Neural cell (in vitro differentiated cells): ENCODE results near the gene GOLGA6L2. TPM values are rescaled to one million over a fixed set of nuclear protein-coding genes. Genes with fewer than 3 reads are reported as not detected.

Source experiments
- H2AFZ ChIP-seq: fragments of 200-600, 300-800 bp; sonication (generic), shearing (Covaris generic); 2 replicates; pipeline ENCODE4 v1.6.0; 2014; ENCODE audit warnings: low read depth, mild to moderate bottlenecking, antibody characterized with exemption, low read length, moderate library complexity
- H3F3A ChIP-seq: fragments of 200-600 bp; shearing (Covaris generic); 2 replicates; pipeline ENCODE4 v1.6.1; 2016; ENCODE audit warnings: mild to moderate bottlenecking, moderate library complexity, mixed read lengths, antibody characterized with exemption, low read length; ENCODE audit not compliant: insufficient read depth, poor library complexity, severe bottlenecking
- H3K27ac ChIP-seq: fragments of 200-600, 300-800 bp; sonication (generic), shearing (Covaris generic); 2 replicates; pipeline ENCODE4 v1.5.1; 2014; ENCODE audit warnings: mild to moderate bottlenecking, low read length, moderate library complexity
- H3K27me3 ChIP-seq: fragments of 300-800, 200-600 bp; sonication (generic), shearing (Covaris generic); 2 replicates; pipeline ENCODE4 v1.6.0; 2014; ENCODE audit warnings: mild to moderate bottlenecking, low read depth, low read length, moderate library complexity; ENCODE audit not compliant: insufficient read depth
- H3K36me3 ChIP-seq: fragments of 300-800, 200-600 bp; sonication (generic), shearing (Covaris generic); 2 replicates; pipeline ENCODE4 v1.5.1; 2014; ENCODE audit warnings: mild to moderate bottlenecking, antibody characterized with exemption, low read length, moderate library complexity; ENCODE audit not compliant: insufficient read depth
- H3K4me2 ChIP-seq: fragments of 300-800, 200-600 bp; sonication (generic), shearing (Covaris generic); 2 replicates; pipeline ENCODE4 v1.6.0; 2014; ENCODE audit warnings: mild to moderate bottlenecking, low read length
- H3K4me3 ChIP-seq: fragments of 300-800, 200-600 bp; sonication (generic), shearing (Covaris generic); 2 replicates; pipeline ENCODE4 v1.5.1; 2014; ENCODE audit warnings: mild to moderate bottlenecking, low read length, moderate library complexity
- H3K79me2 ChIP-seq: fragments of 200-600 bp; shearing (Covaris generic); replicated peaks from 2 replicates; pipeline ENCODE4 v1.6.0; 2014; ENCODE audit warnings: mild to moderate bottlenecking, low read length, moderate library complexity; ENCODE audit not compliant: insufficient read depth
- H3K9ac ChIP-seq: fragments of 300-800, 200-600 bp; sonication (generic), shearing (Covaris generic); 2 replicates; pipeline ENCODE4 v1.6.1; 2016; ENCODE audit warnings: mild to moderate bottlenecking, low read length, mixed read lengths
- H3K9me2 ChIP-seq: fragments of 200-600 bp; shearing (Covaris generic); 2 replicates; pipeline ENCODE4 v1.6.1; 2016; ENCODE audit warnings: mild to moderate bottlenecking, low read length, mixed read lengths; ENCODE audit not compliant: insufficient read depth
- H3K9me3 ChIP-seq: fragments of 200-600, 300-800 bp; sonication (generic), shearing (Covaris generic); 2 replicates; pipeline ENCODE4 v1.6.1; 2016; ENCODE audit warnings: mild to moderate bottlenecking, mixed run types, low read length, moderate library complexity, mixed read lengths
- H4K20me1 ChIP-seq: fragments of 200-600 bp; shearing (Covaris generic); 2 replicates; pipeline ENCODE4 v1.6.1; 2016; ENCODE audit warnings: mild to moderate bottlenecking, mixed run types; ENCODE audit not compliant: insufficient read depth
- CTCF ChIP-seq: fragments of 450-650 bp; IDR thresholded peaks from 2 replicates; pipeline ENCODE4 v1.5.1; 2014; ENCODE audit warnings: antibody characterized with exemption, mild to moderate bottlenecking, moderate library complexity; ENCODE audit not compliant: poor library complexity, severe bottlenecking
- EP300 ChIP-seq: fragments of 450-650 bp; conservative IDR thresholded peaks from 2 replicates; pipeline ENCODE4 v1.6.1; 2014; ENCODE audit warnings: antibody characterized with exemption, mild to moderate bottlenecking, moderate library complexity; ENCODE audit not compliant: poor library complexity, severe bottlenecking
- EZH2 ChIP-seq: fragments of 200-600, 300-800 bp; shearing (Covaris generic), sonication (generic); IDR thresholded peaks from 2 replicates; pipeline ENCODE4 v1.6.1; 2014; ENCODE audit warnings: antibody characterized with exemption, low read length, borderline replicate concordance, mild to moderate bottlenecking; ENCODE audit not compliant: insufficient read depth, poor library complexity, severe bottlenecking
- MXI1 ChIP-seq: fragments of 450-650 bp; conservative IDR thresholded peaks from 2 replicates; pipeline ENCODE4 v1.6.1; 2014; ENCODE audit warnings: antibody characterized with exemption, mild to moderate bottlenecking; ENCODE audit not compliant: poor library complexity, severe bottlenecking
- POLR2AphosphoS5 ChIP-seq: IDR thresholded peaks from 2 replicates; pipeline ENCODE4 v1.6.1; 2012
- RAD21 ChIP-seq: fragments of 450-650 bp; conservative IDR thresholded peaks from 2 replicates; pipeline ENCODE4 v1.6.1; 2014; ENCODE audit warnings: antibody characterized with exemption, mild to moderate bottlenecking, moderate library complexity
- REST ChIP-seq: IDR thresholded peaks from 2 replicates; pipeline ENCODE4 v1.6.1; 2012; ENCODE audit warnings: borderline replicate concordance
- SMC3 ChIP-seq: fragments of 450-650 bp; conservative IDR thresholded peaks from 2 replicates; pipeline ENCODE4 v1.6.1; 2014; ENCODE audit warnings: antibody characterized with exemption, mild to moderate bottlenecking, moderate library complexity; ENCODE audit not compliant: poor library complexity
- TAF1 ChIP-seq: IDR thresholded peaks from 2 replicates; pipeline ENCODE4 v1.6.1; 2012; ENCODE audit warnings: low read depth
- polyA plus RNA-seq: library from polyadenylated mRNA; depleted of rRNA; stranded (reverse); fragments of >200 nt; gene quantifications from 2 replicates; pipeline ENCODE4 v1.2.3, GENCODE V29; 2014

The GOLGA6L2 gene
- polyA plus RNA-seq, 1 donor from 2014 or later: not detected

DNA sequence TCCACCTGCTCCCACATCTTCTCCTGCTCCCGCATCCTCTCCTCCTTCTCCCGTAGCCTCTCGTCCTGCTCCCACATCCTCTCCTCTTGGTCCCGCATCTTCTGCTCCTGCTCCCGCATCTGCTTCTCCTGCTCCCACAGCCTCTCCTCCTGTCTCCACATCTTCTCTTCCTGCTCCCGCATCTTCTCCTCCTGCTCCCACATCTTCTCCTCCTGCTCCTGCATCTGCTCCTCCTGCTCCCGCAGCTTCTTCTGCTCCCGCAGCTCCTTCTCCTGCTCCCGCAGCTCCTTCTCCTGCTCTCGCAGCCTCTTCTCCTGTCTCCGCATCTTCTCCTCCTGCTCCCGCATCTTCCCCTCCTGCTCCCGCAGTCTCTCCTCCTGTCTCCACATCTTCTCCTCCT lies 5.8 kb downstream of the GOLGA6L2 start:
- Histone ChIP-seq H3K9ac (no peak overlapping the region), H3K27me3 (no peaks in the 10 kb centered on the region), H3K79me2 (no peaks in the 10 kb centered on the region), H3K27ac (no peak overlapping the region), H3K9me3 (no peaks in the 10 kb centered on the region), H3K4me2 (no peak overlapping the region), H3K4me3 (no peak overlapping the region), H3F3A (no peaks in the 10 kb centered on the region), H3K9me2 (no peaks in the 10 kb centered on the region), H4K20me1 (no peaks in the 10 kb centered on the region), H2AFZ (no peak overlapping the region), H3K36me3 (no peaks in the 10 kb centered on the region)
- TF ChIP-seq MXI1: no peak
- TF ChIP-seq REST: no peak
- TF ChIP-seq SMC3: no peak
- no peak for TF ChIP-seq EP300
- TF ChIP-seq RAD21: no peak
- TF ChIP-seq CTCF: no peak
- TF ChIP-seq TAF1: no peak
- TF ChIP-seq POLR2AphosphoS5: no peak
- TF ChIP-seq EZH2: no peak

DNA sequence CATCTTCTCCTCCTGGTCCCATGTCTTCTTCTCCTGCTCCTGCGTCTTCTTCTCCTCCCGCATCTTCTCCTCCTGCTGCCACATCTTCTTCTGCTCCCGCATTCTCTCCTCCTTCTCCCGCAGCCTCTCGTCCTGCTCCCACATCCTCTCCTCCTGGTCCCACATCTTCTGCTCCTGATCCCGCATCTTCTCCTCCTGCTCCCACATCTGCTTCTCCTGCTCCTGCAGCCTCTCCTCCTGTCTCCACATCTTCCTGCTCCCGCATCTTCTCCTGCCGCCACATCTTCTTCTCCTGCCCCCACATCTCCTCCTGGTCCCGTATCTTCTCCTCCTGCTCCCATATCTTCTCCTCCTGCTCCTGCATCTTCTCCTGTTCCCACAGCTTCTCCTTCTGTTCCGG lies 6.4 kb downstream of the GOLGA6L2 start:
- Histone ChIP-seq H4K20me1 (no peaks in the 10 kb centered on the region), H3K36me3 (no peaks in the 10 kb centered on the region), H3K4me3 (no peak overlapping the region), H3K27me3 (no peaks in the 10 kb centered on the region), H3F3A (no peaks in the 10 kb centered on the region), H3K9ac (no peak overlapping the region), H3K9me3 (no peaks in the 10 kb centered on the region), H3K27ac (no peak overlapping the region), H2AFZ (no peak overlapping the region), H3K4me2 (no peak overlapping the region), H3K9me2 (no peaks in the 10 kb centered on the region), H3K79me2 (no peaks in the 10 kb centered on the region)
- TF ChIP-seq TAF1 (no peak), EZH2 (no peak), CTCF (no peak), RAD21 (no peak), SMC3 (no peak), MXI1 (no peak), EP300 (no peak), REST (no peak), POLR2AphosphoS5 (no peak)
